Measurements from ENCODE around the gene SFXN1.

GRCh38 chr5:175466700-175467318, 11.6 kb upstream of the SFXN1 start:
- TF ChIP-seq POLR2A (IDR thresholded peaks at IDR 0.05): no peak
- TF ChIP-seq CTCF (IDR thresholded peaks at IDR 0.05): no peak

All from adrenal gland (tissue), 5 donors.